SJCRH30 (cell line): Measurements from ENCODE around the gene NDUFS3. TPM values are rescaled to one million over a fixed set of nuclear protein-coding genes. Genes with fewer than 3 reads are reported as not detected.

Experiments
- DNase-seq, 2 experiments: peaks; one replicate each; pipeline ENCODE4 v3.0.0-alpha.2; 2015 to 2020
- H3K27ac ChIP-seq: fragments of 250-450 bp; sonication (Bioruptor Pico); 2 replicates; pipeline ENCODE4 v1.5.1; 2020; ENCODE audit warnings: mild to moderate bottlenecking, moderate library complexity
- H3K27me3 ChIP-seq: fragments of 250-450 bp; sonication (Bioruptor Pico); 2 replicates; pipeline ENCODE4 v1.5.1; 2020; ENCODE audit warnings: mild to moderate bottlenecking, moderate library complexity
- H3K36me3 ChIP-seq: fragments of 250-450 bp; sonication (Bioruptor Pico); 2 replicates; pipeline ENCODE4 v1.5.1; 2020; ENCODE audit warnings: mild to moderate bottlenecking, moderate library complexity
- H3K4me1 ChIP-seq: fragments of 250-450 bp; sonication (Bioruptor Pico); 2 replicates; pipeline ENCODE4 v1.5.1; 2020; ENCODE audit warnings: mild to moderate bottlenecking, moderate library complexity
- H3K4me3 ChIP-seq: fragments of 250-450 bp; sonication (Bioruptor Pico); 2 replicates; pipeline ENCODE4 v1.5.1; 2020; ENCODE audit warnings: mild to moderate bottlenecking, moderate library complexity
- H3K9me3 ChIP-seq: fragments of 250-450 bp; sonication (Bioruptor Pico); replicated peaks from 2 replicates; pipeline ENCODE4 v1.5.1; 2020; ENCODE audit warnings: mild to moderate bottlenecking, moderate library complexity
- total RNA-seq: library from RNA; depleted of rRNA; stranded (reverse); fragments of >200 nt; shearing (Covaris generic); gene quantifications from 2 replicates; pipeline ENCODE4 v1.2.3, GENCODE V29; 2014

NDUFS3 gene
- total RNA-seq, 1 experiment from 2014 or later, result 135 TPM

- no peaks in the 10 kb centered on the region for H3K9me3 ChIP-seq
- H3K36me3 ChIP-seq, result peaks cover 44% of the 10 kb centered on the region
- no peaks in the 10 kb centered on the region for H3K27me3 ChIP-seq
- no peak for DNase-seq
- H3K4me3 ChIP-seq, result no peak overlapping the region
- no peak overlapping the region for H3K27ac ChIP-seq
- H3K4me1 ChIP-seq, result 0 out of 2 replicates have a peak, but pooled peaks cover 5% of the 10 kb centered on the region
Observed at GRCh38 chr11:47570651-47571356, 8.1 kb upstream of the NDUFS3 start.

GRCh38 chr11:47571357-47571729 is 7.5 kb upstream of the NDUFS3 start:
- Histone ChIP-seq H3K36me3 (peaks cover 44% of the 10 kb centered on the region), H3K4me3 (no peak overlapping the region), H3K27ac (no peak overlapping the region), H3K27me3 (no peaks in the 10 kb centered on the region), H3K9me3 (no peaks in the 10 kb centered on the region), H3K4me1 (0 out of 2 replicates have a peak, but pooled peaks cover 5% of the 10 kb centered on the region)
- DNase-seq, result no peak

GRCh38 chr11:47571895-47572294 is 7.0 kb upstream of the NDUFS3 start:
- Histone ChIP-seq H3K27ac (no peak overlapping the region), H3K27me3 (no peaks in the 10 kb centered on the region), H3K4me1 (0 out of 2 replicates have a peak, but pooled peaks cover 5% of the 10 kb centered on the region), H3K9me3 (no peaks in the 10 kb centered on the region), H3K4me3 (no peak overlapping the region), H3K36me3 (peaks cover 44% of the 10 kb centered on the region)
- DNase-seq, result no peak

- Histone ChIP-seq H3K36me3 (peaks cover 44% of the 10 kb centered on the region), H3K9me3 (no peaks in the 10 kb centered on the region), H3K27ac (no peak overlapping the region), H3K4me1 (0 out of 2 replicates have a peak, but pooled peaks cover 8% of the 10 kb centered on the region), H3K4me3 (no peak overlapping the region), H3K27me3 (no peaks in the 10 kb centered on the region)
- DNase-seq, result peak; percentile 78 to 80
Observed at GRCh38 chr11:47572715-47573255, 6.1 kb upstream of the NDUFS3 start.

- Histone ChIP-seq H3K36me3 (peaks cover 44% of the 10 kb centered on the region), H3K4me1 (0 out of 2 replicates have a peak, but pooled peaks cover 10% of the 10 kb centered on the region), H3K27me3 (no peaks in the 10 kb centered on the region), H3K27ac (no peak overlapping the region), H3K4me3 (no peak overlapping the region), H3K9me3 (no peaks in the 10 kb centered on the region)
- no peak for DNase-seq
Observed at GRCh38 chr11:47573321-47573720, 5.6 kb upstream of the NDUFS3 start.

- no peak overlapping the region for H3K4me3 ChIP-seq
Observed at GRCh38 chr11:47577460-47578041, 1.3 kb upstream of the NDUFS3 start.

GRCh38 chr11:47583844-47584243 is 5.0 kb downstream of the NDUFS3 start:
- no peak for DNase-seq
- Histone ChIP-seq H3K9me3 (no peaks in the 10 kb centered on the region), H3K4me3 (no peak overlapping the region), H3K27ac (no peak overlapping the region), H3K4me1 (peaks cover 10% of the 10 kb centered on the region; the same call in 1 of the 2 replicates), H3K27me3 (no peaks in the 10 kb centered on the region), H3K36me3 (peaks cover 48% of the 10 kb centered on the region)

More at GRCh38 chr11:47577460-47578041, 1.3 kb upstream of the NDUFS3 start:
- DNase-seq, result no peak
- Histone ChIP-seq H3K36me3 (peaks cover 45% of the 10 kb centered on the region), H3K27ac (no peak overlapping the region; the same call in 1 of the 2 replicates), H3K27me3 (no peaks in the 10 kb centered on the region), H3K9me3 (no peaks in the 10 kb centered on the region), H3K4me1 (0 out of 2 replicates have a peak, but pooled peaks cover 13% of the 10 kb centered on the region)

GRCh38 chr11:47586098-47586855 is 7.4 kb downstream of the NDUFS3 start, which contains the start of gene FAM180B:
FAM180B (plus strand) TSS chr11:47586678; CDS start chr11:47586769, 91 bp downstream.
- H3K4me1 ChIP-seq, result peaks cover 7% of the 10 kb centered on the region; the same call in 1 of the 2 replicates
- no peak for DNase-seq
- no peak within 1 kb of the TSS for H3K4me3 ChIP-seq
- no peaks in the 10 kb centered on the region for H3K9me3 ChIP-seq
- H3K36me3 ChIP-seq, result peaks cover 37% of the 10 kb centered on the region
- H3K27me3 ChIP-seq, result no peaks in the 10 kb centered on the region
- peak within 1 kb of the TSS; percentile 41 for H3K27ac ChIP-seq

- Histone ChIP-seq H3K4me1 (peaks cover 7% of the 10 kb centered on the region; the same call in 1 of the 2 replicates), H3K27me3 (no peaks in the 10 kb centered on the region), H3K36me3 (peaks cover 28% of the 10 kb centered on the region), H3K9me3 (no peaks in the 10 kb centered on the region), H3K27ac (peak overlapping the region; percentile 41), H3K4me3 (no peak overlapping the region)
- DNase-seq, result no peak
Observed at GRCh38 chr11:47587039-47587716, 8.3 kb downstream of the NDUFS3 start.

- peak overlapping the region; percentile 41 for H3K27ac ChIP-seq
- H3K36me3 ChIP-seq, result peaks cover 22% of the 10 kb centered on the region
- no peaks in the 10 kb centered on the region for H3K27me3 ChIP-seq
- no peak overlapping the region for H3K4me3 ChIP-seq
- peaks cover 7% of the 10 kb centered on the region; the same call in 1 of the 2 replicates for H3K4me1 ChIP-seq
- H3K9me3 ChIP-seq, result no peaks in the 10 kb centered on the region
- peak; percentile 75 to 78 for DNase-seq
Observed at GRCh38 chr11:47587723-47588326, 9.0 kb downstream of the NDUFS3 start.

- Histone ChIP-seq H3K4me1 (peaks cover 7% of the 10 kb centered on the region; the same call in 1 of the 2 replicates), H3K27me3 (peaks cover 4% of the 10 kb centered on the region; the same call in 1 of the 2 replicates), H3K27ac (no peak overlapping the region), H3K9me3 (no peaks in the 10 kb centered on the region), H3K36me3 (peaks cover 9% of the 10 kb centered on the region), H3K4me3 (no peak overlapping the region)
- no peak for DNase-seq
Observed at GRCh38 chr11:47589118-47589517, 10.2 kb downstream of the NDUFS3 start.

- Histone ChIP-seq H3K4me1 (peaks cover 7% of the 10 kb centered on the region; the same call in 1 of the 2 replicates), H3K36me3 (peaks cover 6% of the 10 kb centered on the region), H3K27me3 (peaks cover 4% of the 10 kb centered on the region; the same call in 1 of the 2 replicates), H3K27ac (no peak overlapping the region), H3K9me3 (no peaks in the 10 kb centered on the region), H3K4me3 (no peak overlapping the region)
- DNase-seq, result no peak
Observed at GRCh38 chr11:47589584-47589976, 10.7 kb downstream of the NDUFS3 start.

GRCh38 chr11:47589977-47590861 is 11.3 kb downstream of the NDUFS3 start:
- no peak overlapping the region for H3K4me3 ChIP-seq
- H3K27me3 ChIP-seq, result peaks cover 4% of the 10 kb centered on the region; the same call in 1 of the 2 replicates
- peaks cover under 1% of the 10 kb centered on the region; the same call in 1 of the 2 replicates for H3K36me3 ChIP-seq
- H3K4me1 ChIP-seq, result peaks cover 7% of the 10 kb centered on the region; the same call in 1 of the 2 replicates
- H3K9me3 ChIP-seq, result no peaks in the 10 kb centered on the region
- no peak for DNase-seq
- no peak overlapping the region for H3K27ac ChIP-seq
